ENCODE data around the gene LCE6A.
A peak's percentile ranks its signal among the peaks of the same experiment; 100 is the strongest.

The LCE6A gene

DNA sequence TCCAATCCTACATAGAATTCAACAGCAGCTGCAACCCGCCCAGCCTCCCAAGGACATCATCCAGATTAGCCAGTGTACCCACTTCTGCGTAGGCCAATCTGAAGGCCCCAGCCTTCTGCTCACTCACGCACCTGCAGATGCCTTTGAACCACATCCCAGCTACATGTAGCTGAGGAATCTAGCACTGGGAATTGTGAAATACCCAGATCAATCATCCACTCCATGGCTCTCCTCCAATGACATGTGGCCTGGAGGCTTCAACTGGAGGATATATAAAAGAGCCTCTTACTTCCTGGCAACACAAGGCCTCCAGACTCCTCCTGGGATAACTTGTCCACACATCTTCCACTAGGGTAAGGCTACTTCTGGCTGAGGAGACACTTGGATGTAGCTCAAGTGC is at the start of gene LCE6A:
TSS of gene LCE6A (plus strand) at position 301 of the 400 bp plus-strand sequence. CDS start 665 bp downstream, outside the sequence.
- no peak for DNase-seq

GRCh38 chr1:152795686-152796085 is 47.0 kb upstream of the LCE6A start:
- DNase-seq = no peak

- no peak for DNase-seq
Observed at GRCh38 chr1:152796421-152796820, 46.2 kb upstream of the LCE6A start, which contains the start of gene LCE1D. LCE1D (plus strand) TSS chr1:152796721; CDS start chr1:152797795, 1,074 bp downstream.

DNA sequence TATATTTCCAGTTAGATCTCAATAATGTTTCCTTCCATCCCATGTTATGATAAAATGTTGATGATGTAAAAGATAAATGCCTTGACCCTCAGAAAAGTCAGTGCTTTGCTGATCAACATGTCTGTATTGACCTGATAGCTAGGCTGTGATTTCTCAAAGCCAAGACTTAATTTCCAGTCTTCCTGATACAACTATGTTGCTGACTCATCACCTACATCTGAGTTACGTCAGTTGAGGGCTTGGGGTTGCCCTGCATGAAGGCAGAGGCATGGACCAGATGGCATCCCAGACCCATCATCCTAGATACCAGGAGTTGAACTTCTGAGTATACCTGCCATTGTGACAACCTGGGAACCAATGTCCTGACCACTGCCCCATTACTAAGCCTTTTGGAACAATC is 41.3 kb upstream of the LCE6A start:
- DNase-seq = no peak

DNA sequence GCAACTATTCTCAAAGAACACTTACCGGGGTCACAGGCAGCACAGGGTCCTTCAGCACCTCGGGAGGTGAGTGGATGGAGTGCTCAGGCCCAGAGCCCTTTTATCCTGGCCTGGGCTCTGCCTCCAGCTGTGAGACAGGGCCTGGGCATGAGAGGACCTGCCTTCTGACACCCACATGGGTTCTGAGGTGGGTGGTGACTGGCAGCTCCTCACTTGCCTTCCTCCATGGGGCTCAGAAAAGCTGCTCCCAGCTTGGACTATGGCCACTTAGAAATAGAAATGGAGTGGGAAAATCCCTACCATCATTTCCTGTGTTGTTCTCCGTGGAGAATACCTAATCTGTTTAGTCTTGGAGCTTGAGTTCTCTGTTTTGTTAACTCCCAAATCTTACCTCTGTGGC is 36.1 kb upstream of the LCE6A start, which contains the start of gene LCE1C:
TSS of gene LCE1C (minus strand) at position 76 of the 400 bp plus-strand sequence. CDS start 1,173 bp downstream, outside the sequence.
- DNase-seq = no peak

DNA sequence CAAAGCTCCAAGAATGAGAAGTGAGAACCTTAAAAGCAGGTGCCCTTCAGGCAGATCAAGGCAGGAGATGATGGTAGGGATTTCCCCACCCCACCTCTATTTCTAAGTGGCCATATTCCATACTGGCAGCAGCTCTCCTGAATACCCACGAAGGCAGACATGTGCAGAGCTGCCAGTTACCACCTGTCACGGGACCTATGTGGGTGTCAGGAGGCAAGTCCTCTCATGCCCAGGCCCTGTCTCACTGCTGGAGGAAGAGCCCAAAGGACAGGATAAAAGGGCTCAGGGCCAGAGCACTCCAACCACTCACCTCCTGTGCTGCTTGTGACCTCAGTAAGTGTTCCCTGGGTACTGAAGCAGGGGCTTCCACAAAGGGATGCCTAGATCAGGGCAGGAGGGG is 31.6 kb upstream of the LCE6A start:
- no peak for DNase-seq

GRCh38 chr1:152811671-152812070 is 31.0 kb upstream of the LCE6A start, which contains the start of gene LCE1B:
LCE1B (plus strand) TSS chr1:152811971; CDS start chr1:152812447, 476 bp downstream.
- no peak for DNase-seq

DNA sequence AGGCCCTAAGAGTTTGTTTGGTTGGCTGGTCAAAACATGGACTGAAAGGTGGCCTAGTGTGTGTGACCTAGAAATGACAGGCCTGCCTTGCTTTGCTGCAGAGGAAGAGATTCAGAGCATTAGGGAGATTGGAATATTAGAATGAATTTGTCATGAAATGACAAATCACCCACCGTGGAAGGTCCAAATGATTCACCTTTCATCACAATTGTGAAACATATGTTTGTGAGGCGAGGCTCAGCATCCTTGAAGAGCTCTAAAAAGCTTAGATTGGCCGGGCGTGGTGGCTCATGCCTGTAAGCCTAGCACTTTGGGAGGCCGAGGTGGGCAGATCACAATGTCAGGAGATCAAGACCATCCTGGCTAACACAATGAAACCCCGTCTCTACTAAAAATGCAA is 25.3 kb upstream of the LCE6A start:
- no peak for DNase-seq

DNA sequence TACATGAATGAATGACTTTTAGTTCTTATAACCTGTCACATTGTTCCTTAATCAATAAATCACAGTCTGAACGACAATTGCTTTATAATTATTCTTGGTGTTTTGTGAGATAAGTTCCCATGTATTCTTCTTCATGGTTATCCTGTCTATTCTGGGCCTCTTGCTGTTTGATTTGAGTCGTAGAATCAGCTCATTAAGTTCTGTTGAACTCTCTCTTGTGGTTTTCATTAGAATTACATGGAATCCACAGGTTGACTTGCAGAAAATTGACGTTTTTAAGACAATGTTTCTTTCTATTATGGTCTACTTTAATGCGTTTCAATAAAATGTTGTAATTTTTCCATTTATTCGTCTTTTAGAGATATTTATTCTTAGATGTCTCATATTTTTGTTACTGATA is 19.4 kb upstream of the LCE6A start:
- DNase-seq = no peak

- DNase-seq = no peak
Observed at GRCh38 chr1:152824964-152825363, 17.7 kb upstream of the LCE6A start.

- no peak for DNase-seq
Observed at GRCh38 chr1:152827173-152827572, 15.5 kb upstream of the LCE6A start, which contains the start of gene LCE1A. LCE1A (plus strand) TSS chr1:152827473; CDS start chr1:152827473, 0 bp downstream.

GRCh38 chr1:152836870-152837269 is 5.8 kb upstream of the LCE6A start:
- DNase-seq = no peak

- no peak for DNase-seq
Observed at GRCh38 chr1:152855661-152856060, 13.0 kb downstream of the LCE6A start.

DNA sequence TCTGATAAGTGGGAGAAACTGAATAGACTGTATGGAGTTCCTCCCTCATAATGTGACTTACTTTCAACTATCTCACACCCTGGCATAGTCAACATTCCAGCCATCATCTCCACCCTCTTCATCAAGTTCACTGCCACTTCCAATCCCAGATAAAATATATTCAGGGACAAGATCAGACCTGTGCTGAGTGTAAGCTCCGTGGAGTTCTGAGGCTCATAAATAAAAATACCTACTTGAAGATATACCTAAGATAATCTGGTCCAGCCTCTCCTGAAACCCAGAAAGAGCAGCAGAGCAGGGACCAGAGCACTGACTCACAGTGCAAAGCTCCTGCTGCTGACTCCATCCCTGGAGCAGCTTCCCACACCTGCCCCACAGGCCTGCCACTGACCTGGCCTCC is 15.4 kb downstream of the LCE6A start:
- no peak for DNase-seq

GRCh38 chr1:152859696-152860095 is 17.0 kb downstream of the LCE6A start, which contains the start of gene LCE7A:
LCE7A (plus strand) TSS chr1:152859996; CDS start chr1:152860698, 702 bp downstream.
- no peak for DNase-seq

- no peak for DNase-seq
Observed at GRCh38 chr1:152860129-152860528, 17.5 kb downstream of the LCE6A start.

DNA sequence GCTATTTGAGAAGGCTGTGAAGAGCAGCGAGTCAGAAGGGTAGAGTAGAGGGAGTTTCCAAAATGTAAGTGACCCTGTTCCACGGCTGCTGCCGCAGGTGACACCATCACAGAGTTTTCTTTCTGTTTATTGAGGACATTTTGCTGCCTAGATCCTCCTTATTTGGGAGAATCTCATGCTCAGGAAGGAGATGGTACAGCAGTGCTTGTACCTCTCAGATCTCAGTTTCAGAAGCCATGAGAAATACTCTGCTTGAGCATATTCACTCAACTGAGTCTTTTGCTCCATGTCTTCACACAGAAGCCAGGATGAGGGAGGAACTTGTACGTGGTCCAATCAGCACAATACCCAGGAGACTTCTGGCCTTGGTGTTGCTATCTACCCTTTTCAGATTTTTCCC is 18.7 kb downstream of the LCE6A start:
- DNase-seq = no peak

DNA sequence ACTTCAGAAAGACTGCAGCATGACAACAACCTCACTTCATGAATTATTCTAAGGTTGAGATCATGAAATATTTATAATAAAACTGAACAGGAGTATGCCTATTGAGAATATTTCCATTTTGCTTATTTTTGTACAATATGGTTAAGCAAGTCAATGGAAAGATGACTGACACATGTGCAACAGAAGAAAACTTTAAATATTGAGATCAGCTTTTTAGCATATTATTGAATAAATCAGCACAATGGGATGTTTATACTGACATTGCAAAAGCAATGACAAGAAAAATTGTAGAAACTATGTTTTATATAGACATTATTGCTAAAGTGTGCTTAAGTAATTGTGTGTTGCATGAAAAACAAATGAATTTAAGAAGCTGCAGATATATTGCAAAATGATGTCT is 21.8 kb downstream of the LCE6A start:
- DNase-seq = no peak

DNA sequence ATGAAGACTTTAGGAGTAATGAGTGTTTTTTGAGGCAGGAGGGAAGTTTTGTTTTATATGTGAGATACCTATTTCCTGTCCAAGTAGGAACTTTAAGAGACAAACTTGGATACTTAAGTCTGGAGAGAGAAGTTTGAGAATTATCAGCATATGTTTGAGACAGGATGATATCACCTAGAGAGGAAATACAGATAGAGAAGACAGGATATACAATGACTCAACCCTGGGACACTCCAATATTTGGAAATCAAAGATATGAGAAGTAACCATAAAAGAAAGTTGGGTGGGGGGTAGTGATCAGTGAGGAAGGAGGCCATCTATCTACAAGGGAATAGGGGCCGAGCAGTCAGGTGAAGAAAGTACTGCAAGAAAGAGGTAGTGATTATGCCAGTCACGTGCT is 23.7 kb downstream of the LCE6A start:
- no peak for DNase-seq

- peak; percentile 58 for DNase-seq
Observed at GRCh38 chr1:152869808-152870419, 27.3 kb downstream of the LCE6A start.

DNA sequence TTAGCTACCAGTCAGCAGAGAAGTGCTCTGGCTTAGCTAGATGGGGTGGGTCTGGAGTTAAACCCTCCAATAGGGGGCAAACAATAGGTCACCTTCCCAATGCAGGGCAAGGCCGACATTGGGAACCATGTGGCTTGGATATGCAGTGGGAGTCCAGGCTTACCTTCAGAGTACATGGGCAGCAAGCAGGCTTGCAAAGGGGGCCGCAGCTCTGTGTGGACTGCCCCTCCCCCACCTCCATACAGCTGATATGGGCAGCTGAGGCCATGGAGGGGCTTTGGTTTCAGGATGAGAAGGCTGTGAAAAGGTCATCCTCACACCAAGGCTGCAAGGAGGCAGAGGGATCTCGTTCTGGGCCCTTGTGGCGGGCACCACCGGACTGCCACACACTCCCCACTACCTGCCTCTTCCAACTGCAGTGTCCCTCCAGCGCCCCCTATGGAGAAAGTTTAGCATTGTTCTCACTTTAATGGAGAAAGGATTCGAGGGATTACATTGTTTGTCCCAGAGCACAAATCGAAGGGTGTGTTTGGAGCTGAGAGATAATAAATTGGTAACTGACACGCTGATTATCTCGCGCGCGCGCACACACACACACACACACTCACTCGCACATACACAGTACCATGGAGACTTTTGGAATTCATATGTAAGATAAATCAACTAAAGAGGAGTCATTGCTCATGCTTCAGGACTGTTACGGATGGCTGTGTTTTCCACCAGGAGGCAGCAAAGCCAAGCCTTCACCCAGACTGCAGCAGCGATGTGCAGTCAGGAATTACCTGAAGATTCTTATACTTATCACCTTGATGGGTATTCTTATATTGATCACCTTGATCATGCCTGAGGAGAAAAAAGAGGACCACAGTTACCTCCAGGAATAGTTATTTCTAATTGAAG is 28.4 kb downstream of the LCE6A start:
- no peak for DNase-seq

- DNase-seq = no peak
Observed at GRCh38 chr1:152871731-152872126, 29.1 kb downstream of the LCE6A start.

GRCh38 chr1:152873495-152873894 is 30.8 kb downstream of the LCE6A start:
- DNase-seq = no peak

GRCh38 chr1:152876827-152877226 is 34.2 kb downstream of the LCE6A start:
- no peak for DNase-seq

Measured in CD4-positive, alpha-beta T cell treated with Interleukin-17A for 1 hour (primary cell).